Activated CD4-positive, alpha-beta T cell treated with anti-CD3 and anti-CD28 coated beads, Interleukin-2, Interleukin-4, amounts not matched to agents 100 ng/mL and 50 ng/mL, durations not matched to agents 16 hours and 8 hours (primary cell): ENCODE measurements around the gene FKBP8.
A peak's percentile ranks its signal among the peaks of the same experiment; 100 is the strongest.

ENCODE experiments used
- DNase-seq: peaks from one replicate; pipeline ENCODE4 v3.0.0-alpha.2; 2020; ENCODE audit warnings: low spot score

Gene FKBP8

DNA sequence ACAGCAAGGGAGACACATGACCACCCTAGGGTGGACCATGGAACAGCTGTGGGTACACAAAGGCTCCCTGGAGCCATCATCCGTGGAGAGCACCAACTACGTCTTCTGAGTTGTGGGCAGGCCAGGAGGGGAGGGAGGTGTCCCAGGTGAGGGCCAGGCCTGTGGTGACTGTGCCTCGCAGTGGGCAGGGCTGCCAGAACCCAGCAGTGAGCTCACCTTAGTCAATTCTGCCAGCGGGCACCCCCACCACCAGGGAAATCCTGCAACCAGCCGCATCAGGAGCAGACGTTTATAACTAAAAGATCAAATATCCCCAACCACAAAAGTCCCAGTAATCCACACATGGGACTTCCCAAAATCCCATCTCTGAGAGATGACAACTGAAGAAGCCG, 41.1 kb downstream of the FKBP8 start:
- DNase-seq, result no peak

DNA sequence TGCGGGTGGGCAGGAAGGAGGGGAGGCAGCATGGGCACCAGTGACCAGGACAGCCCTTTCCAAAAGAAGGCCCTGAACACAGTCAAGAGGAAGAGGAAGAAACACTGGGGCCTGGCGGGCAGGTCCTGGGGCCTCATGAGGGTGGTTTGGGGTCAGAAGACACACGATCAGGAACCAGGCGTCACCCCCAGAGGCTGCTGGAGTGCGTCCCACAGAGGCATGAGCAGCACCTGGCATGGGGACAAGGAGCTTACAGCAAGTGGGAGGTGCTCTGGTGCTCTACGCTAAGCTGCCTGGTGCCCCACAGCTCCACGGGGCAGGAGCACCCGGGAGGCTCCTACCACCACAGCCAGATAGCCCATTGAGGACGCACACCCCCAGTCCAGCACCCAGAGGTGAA, 41.5 kb downstream of the FKBP8 start:
- no peak for DNase-seq

DNA sequence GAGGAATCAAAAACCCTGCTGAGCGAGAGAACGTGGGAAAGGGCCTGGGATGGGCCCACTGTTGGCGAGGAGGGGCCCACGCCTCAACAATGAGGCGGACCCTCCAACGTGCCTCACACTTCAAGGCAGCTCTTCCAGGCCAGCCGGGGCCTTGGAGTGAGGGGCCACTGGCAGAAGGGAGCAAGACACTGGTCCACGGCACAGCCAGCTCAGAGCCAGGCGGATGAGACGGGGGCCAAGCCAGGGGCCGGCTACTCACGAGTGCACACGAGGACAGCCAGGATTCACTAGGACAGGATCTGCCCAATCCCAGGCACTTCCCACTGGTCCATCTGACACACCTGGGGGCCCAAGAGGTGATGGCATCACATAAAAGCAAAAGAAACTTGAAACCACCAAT, 42.0 kb downstream of the FKBP8 start:
- no peak for DNase-seq

DNA sequence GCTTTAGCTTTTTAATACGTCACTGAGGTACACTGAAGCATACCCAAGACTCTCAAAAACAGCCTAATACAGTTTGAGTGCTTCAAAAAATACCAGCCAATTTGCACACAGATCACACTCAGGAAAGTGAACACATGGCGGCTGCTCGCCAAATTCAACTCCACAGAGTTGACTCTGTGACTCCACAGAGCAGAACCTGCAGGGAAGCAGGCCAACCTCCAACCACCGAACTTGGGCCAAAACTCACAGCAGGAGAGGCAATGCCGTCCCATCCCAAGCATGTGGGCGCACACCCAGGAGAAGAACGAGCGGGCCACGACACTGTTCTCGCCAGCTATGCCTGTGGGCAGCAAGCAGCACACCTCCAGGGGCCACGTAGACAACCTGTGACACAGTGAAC, 42.6 kb downstream of the FKBP8 start:
- no peak for DNase-seq

DNA sequence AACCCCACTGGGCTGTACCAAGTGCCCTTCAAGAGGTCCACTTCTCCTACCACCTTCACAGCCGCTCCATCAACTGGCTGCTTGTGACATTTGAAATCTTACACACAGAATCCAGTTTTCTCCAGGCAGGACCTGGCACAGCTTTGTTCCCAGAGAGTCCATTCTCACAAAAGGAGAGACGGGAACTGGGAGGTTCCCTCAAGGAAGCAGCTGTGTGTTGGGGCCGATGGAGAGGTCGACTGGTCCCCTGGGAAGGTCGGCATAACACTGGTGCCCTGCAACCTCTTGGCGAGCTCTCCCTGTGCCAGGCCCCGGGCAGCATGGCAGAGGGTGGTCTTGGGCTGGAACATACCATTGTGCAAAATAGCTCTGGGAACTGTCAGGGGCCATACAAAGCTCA, 43.0 kb downstream of the FKBP8 start:
- DNase-seq, result no peak

DNA sequence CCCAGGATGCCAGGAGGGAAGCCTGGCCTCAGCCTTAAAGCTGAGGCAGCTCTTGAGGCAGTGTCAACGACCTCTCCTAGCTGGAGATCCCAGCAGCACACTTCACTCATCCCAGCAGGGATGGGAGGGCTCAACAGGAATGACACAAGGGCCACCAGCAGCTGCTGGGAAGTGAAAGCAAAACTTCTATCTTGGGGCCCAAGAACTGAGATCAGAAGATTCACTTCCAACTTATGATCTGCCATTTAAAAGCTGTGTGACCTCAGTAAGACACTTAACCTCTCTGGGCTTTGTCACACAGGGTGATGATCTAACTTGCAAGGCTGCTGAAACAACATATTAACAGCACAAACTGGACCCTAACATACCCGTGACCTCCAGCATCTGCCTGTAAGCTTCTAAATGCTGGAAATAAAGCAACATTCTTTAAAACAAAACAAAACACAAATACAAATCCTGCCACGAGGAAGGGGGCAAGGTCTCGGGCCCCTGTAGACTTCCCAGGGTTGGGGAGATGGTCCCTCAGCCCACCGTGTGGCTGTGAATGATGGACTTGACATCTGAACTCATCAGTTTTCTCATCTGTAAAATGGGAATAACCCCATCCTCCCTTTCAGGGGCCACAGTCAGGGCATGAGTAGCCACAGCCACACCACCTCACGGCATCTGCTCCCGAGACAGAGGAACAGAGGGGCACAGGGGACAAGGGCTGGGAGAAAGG, 44.2 kb downstream of the FKBP8 start:
- no peak for DNase-seq

DNA sequence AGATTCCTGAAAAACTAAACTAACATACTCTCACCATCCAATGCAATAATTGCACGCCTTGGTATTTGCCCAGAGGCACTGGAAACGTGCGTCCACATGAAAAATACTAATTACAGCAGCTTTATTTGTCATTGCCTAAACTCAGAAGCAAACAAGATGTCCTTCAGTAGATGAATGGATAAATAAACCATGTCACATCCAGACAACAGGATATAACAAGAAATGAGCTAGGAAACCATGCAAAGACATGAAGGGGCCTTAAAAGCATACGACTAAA, 46.5 kb downstream of the FKBP8 start:
- DNase-seq, result no peak

DNA sequence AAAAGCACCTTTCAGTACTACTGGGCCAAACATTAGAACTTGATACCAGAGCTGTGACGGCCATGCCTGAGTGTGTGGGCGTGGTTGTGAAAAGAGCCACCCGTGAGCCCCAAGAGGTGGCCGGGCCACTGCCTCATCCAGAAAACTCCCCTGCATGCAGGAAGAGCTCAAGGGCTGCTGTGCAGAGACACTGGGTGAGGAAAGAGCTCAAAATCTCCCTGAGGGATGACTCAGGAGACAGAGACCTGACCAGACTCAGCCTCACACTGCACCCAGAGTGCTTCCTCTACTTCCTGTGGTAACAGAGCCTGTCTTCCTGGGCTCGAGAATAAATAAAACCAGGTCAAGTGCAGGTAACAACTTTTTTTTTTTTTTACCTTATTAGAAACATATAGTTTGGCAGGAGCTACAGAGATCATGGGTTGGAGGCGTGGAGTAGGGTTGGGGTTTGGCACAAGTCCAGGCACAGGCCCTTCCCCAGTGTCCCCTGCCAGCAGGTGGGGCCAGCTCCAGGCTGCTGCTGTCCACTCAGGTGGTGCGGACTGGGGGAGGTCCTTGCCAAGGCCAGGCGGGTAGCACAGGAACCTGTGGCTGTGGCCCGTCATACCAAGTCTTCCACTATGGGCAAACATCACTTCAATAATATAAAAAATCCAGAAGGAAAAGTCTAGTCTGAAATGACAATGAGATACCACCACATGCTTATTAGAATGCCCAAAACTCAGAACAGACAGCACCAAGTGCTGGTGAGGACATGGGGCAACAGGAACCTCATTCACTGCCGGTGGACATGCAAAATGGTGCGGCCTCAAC, 47.0 kb downstream of the FKBP8 start:
- peak; percentile 80 for DNase-seq

DNA sequence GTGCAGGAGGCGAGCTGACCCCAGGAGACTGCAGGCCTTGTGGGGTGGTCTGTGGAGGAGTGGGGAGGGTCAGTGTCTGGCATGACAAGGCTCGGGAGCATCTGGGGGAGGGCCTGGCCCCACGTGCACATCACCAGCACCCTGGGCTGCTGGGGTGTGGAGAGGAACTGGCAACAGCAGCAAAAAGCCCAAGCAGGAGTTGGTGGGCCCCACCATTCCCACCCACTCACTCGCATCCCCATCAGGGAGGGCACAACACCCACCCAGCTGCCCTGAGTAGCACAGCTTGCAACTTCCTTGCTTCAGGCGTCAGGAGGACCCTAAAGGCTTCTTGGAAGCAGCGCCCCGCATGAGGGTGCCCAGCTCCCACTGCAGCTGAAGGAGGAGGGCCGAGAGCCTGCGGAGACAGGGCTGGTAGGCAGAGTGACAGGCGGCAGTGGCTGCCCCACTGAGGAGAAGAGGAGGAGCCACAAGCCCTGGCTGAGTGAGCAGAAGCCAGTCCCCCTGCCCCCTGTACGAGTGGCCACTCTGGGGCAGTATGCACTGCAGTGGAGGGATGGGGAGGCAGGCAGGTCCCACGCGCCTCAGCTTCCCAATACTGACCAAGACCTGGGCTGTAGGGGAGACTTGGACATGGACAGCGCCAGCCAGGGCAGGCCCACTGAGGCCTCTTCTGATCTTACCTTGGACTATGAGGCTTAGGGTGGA, 48.0 kb downstream of the FKBP8 start:
- DNase-seq, result no peak

DNA sequence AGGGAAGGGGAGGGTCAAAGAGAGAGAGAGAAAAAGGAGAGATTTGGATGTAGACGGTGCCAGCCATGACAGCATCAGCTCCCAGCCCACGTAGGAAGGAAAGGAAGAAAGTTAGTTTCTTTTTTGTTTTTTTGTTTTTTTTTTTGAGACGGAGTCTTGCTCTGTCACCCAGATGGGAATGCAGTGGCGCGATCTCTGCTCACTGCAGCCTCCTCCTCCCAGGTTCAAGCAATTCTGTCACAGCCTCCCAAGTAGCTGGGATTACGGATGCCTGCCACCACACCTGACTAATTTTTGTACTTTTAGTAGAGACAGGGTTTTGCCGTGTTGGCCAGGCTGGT, 49.1 kb downstream of the FKBP8 start:
- DNase-seq, result no peak

DNA sequence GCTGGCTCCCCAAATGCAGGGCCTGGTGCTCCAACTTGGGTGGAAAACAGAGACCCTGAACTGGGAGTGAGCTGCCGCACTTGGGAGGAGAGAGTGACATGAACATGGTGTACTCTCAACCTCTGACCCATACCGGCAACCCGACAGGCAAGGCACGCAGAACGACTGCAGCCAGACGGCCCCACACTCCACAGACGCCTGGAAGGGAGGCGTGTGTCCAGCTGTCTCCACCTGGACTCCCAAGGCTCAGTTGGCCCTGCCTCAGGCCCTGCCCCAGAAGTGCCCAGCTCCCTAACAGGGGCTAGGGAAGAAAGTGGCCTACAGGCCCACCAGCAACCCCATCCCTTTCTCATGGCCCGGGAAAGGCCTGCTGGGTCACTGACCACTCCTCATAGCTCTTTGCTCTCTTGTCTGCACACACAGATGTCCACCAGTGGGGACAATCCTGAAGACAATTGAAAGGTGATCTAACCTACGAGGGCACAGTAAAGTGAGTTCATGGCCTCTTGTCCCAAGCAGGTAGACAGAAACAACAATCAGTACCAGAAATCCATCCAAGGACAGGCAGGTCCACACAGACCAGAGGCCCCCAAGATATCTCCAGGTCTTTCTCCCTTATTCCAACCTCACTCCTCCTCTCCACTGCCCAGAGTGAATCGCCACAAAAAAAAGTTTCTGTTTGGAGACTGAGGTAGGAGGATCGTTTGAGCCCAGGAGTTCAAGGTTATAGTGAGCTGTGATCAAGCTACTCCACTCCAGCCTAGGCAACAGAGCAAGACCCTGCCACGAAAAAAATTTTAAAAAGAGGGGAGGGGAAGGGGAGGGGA, 49.7 kb downstream of the FKBP8 start:
- DNase-seq, result no peak

DNA sequence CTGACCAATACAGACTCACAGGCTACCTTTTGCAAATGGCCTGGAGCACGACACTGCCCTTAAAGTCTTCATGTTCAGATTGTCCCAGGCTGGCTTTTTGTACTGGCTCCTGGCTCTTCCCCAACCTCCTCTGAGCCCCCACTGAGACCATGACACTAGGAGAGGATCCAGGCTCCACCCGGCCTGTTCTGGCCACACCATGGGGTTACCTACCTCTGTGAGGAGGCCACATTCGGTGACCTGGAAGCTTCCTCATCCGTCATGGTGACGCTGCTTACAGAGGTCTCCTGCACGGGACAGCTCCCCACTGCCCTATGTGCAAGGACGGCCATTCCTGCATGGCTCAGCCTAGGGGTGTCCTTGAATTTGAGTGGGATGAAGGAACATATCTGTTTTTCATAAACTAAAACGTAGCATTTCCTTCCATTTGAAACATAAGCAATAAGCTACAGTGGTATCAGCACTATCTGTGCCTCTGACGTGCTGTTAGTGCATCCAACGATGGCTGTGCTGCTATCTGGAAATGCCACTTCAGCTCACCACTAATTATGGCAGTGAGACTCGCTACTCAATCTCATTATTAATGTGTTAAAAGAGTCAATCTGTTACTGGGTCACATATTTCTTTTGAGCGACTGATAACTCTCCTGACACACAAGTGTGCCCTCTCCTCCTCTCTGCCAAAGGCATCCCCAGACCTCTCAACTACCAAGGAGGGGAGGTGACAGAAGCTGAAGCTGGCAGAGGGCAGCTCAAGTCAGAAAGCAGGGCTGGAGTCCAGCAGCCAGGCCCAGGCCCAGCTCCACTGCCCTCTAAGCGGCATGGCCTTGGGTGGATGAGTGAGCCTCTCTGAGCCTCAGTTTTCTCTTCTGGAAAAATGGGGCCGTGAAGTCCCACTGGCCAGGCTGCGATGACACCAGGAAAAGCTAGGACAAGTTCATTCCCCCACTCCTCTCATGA, 51.1 kb downstream of the FKBP8 start:
- DNase-seq, result no peak

DNA sequence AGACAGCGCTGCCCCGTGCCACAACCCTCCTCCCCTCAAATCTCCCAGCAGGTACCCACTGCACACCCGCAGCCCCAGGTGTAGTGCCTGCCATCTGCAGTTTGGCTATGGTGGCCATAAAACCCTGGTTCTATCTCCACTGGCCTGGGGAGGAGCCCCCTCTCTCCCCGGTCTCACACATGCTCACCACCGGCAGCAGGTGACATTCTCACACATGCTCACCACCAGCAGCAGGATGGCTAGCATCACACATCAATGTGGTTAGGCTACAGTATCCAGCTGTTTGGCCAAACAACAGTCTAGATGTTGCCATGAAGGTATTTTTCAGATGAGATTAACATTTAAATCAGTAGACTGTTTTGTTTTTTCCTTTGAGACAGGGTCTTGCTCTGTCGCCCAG, 52.6 kb downstream of the FKBP8 start:
- no peak for DNase-seq

DNA sequence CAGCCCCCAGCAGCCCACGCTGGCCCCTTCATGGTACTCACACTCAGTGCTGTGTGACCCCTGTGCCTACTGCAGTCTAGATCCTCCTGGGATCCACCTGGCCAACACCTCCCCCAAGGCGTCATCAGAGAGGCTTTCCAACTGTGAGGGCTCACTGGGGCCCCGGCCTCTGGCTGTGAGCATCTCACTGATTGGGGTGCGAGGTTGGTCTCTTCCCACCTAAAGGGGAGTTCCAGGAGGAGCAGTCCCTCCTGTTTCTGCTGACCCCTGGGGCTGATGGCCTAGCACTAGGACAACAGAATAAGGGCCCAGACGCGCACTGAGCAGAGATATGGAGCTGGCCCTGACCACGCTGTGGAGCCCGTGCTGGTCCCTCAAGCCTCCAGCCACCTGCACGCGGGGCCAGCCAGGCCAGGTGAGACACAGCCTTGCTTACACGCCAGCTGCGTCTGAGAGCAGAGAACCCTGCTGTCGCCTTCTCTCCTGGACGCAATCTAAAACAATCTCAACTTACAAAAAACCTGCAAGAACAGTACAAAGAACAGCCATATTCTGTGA, 53.7 kb downstream of the FKBP8 start:
- no peak for DNase-seq

DNA sequence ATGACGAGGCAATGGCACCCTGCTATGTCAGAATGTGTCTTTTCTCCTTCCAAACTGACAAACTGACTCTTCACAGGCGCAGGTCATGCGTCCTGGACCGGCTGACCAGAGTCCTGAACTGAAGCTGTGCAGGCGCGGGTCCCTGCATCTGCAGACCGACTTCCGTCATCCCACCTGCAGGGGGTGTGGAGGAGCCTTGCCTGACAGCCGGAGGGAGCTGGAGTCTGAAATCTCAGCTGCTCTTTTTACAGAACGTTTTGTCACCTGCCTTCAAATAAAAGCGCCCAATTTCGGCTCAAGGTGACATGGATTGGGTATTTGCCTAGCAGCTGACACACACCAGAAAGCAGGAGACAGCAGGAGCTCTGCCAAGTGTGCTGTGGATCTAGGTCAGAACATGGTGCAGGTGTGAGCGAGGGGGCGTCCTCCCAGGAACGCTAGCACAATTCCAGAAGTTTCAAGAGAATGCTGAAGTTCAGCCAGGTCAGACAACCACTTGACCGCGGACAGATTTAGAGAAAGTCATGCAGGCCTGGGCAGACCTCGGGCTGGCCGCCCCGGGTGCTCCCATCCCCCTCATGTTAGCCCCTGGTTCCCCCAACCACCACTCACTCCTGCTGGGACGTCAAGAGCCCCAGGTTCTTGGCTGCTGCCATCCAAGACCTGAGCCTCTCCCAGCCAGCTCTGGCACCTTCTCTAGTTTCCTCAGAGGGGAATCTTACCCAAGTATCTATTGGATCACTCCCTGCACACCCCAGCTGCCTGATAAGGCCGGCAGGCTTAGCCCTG, 54.3 kb downstream of the FKBP8 start:
- DNase-seq, result no peak

DNA sequence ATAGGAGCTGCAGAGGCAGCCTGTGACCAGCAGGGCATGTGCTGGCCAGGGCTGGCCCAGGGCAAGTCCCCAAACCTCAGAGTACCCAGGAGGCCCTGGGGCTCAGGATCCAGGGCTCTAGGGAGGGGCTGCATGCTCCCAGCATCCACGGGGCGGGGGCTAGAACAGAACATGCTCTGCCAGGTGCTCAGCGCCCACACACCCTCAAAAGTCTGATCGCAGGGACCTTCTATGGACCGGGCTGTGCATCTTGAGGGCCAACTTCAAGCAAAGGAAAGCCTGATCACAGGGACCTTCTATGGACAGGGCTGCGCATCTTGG, 55.0 kb downstream of the FKBP8 start:
- no peak for DNase-seq

DNA sequence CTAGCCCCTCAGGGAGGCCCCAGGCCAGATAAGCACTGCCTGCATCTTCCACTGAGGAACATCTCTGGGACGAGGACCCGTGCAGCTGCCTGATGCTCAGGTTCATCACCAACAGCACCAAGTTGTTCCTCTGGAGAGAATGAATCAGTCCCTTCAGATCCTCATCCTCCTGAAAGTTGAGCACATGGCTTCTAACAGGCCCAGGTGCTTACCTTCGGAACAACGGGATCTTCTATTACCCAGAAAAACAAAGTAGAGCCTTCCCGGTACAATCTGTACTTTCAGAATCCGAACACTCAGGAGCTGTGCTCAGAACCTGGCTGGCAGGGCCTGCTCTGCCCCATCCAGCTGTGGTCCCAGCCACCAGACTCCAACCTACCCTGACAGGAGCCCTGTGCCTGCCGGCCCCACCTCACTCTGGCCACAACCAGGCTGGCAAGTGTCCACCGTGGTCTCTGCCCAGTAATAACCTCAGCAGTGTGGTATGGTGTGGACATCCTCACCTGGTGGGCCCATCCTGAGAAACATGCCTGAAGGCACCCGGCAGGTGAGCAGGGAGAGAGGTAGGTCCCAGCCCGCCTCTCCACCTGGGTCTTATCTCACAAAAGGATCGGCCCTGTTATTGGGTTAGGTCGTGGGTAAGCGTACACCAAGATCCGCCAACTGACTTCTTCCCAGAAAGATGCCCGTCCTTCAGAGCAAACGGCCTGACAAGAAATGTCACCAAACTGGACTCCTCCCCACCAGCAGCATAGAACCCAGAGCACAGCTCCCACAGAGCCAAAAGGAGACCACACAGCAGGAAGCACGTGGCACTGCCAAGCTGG, 55.6 kb downstream of the FKBP8 start:
- no peak for DNase-seq

DNA sequence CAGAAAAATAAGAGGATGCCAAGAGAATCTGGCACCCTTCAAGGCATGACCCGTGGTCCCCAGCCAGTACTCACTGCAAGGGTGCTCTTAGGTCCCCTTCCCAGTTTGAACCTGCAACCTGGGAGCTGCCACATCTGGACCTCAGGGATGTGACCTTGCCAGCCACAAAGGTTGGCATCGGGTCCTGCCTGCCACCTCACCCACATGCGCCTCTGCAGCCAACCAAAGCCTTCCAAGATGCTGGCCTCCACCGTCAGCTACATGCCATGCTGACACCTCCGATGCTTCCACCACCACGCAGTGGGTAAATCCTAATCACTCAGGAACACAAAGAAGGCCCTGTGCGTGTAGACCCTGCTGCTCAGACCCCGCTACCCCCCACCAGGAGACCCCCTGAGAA, 56.6 kb downstream of the FKBP8 start:
- no peak for DNase-seq

DNA sequence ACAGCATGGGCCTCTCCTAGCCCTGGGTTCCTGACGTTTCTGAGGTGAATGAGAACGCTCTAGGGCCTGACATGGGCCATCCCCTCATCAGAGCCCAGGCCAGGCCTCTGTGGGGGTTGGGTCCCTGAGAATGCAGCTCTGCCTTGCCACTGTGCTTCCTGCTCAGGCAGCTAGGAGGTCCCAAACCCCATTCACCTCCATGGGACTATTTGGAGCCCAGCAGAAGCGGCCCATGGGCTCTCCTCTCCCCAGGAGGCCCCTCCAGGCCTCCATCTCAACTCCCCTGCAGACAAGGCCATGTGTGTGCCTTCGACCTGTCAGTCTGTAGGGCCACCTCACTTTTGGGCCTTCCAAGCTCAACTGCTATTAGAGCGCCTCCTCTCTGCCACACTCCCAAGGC, 58.4 kb downstream of the FKBP8 start:
- DNase-seq, result no peak
